Activated CD8-positive, alpha-beta T cell treated with anti-CD3 and anti-CD28 coated beads, Interleukin-2, amount 10 ng/mL, durations not matched to agents 7 days and 5 days (primary cell): ENCODE data around the gene NAA30. TPM values are rescaled to one million over a fixed set of nuclear protein-coding genes. Genes with fewer than 3 reads are reported as not detected.

Source experiments
- ATAC-seq: fragments of 150-1000 bp; cut with Tn5 transposase; one replicate; pipeline ENCODE4 v1.10.0; 2021; ENCODE audit warnings: moderate library complexity
- CTCF ChIA-PET: fragments of 350-600 bp; sonication (Branson Sonifier 250); formaldehyde crosslinking; loops from one replicate; lab custom pipeline; 2021; ENCODE audit warnings: antibody characterized with exemption; lab: Charles Lee
- POLR2A ChIA-PET: fragments of 350-600 bp; sonication (Branson Sonifier 250); formaldehyde crosslinking; loops from one replicate; lab custom pipeline; 2021; ENCODE audit warnings: antibody characterized with exemption; lab: Charles Lee
- DNase-seq: peaks from one replicate; pipeline ENCODE4 v3.0.0-alpha.2; 2020
- H3K27ac Mint-ChIP-seq: one replicate; pipeline ENCODE4 v1.8.0; 2021; ENCODE audit warnings: mild to moderate bottlenecking, mixed read lengths
- H3K27me3 Mint-ChIP-seq: one replicate; pipeline ENCODE4 v1.8.0; 2021; ENCODE audit warnings: low read depth, mixed read lengths
- H3K36me3 Mint-ChIP-seq: one replicate; pipeline ENCODE4 v1.8.0; 2021; ENCODE audit warnings: low read depth, mixed read lengths
- H3K4me1 Mint-ChIP-seq: one replicate; pipeline ENCODE4 v1.8.0; 2021; ENCODE audit warnings: low read depth, mixed read lengths
- H3K4me3 Mint-ChIP-seq: one replicate; pipeline ENCODE4 v1.8.0; 2021; ENCODE audit warnings: mild to moderate bottlenecking, mixed read lengths
- H3K9me3 Mint-ChIP-seq: one replicate; pipeline ENCODE4 v1.8.0; 2022; ENCODE audit warnings: mixed read lengths; ENCODE audit not compliant: insufficient read depth
- total RNA-seq, 2 experiments: library from RNA; stranded (reverse); gene quantifications; one replicate each; pipeline ENCODE4 v1.2.3, GENCODE V29; 2021

NAA30 gene
- total RNA-seq, 2 experiments from 2014 or later, result 12.7 to 16.0 TPM

GRCh38 chr14:57401501-57401900, 11.1 kb downstream of the NAA30 start:
- peaks cover 38% of the 10 kb centered on the region for H3K36me3 Mint-ChIP-seq

GRCh38 chr14:57402173-57402852, 11.9 kb downstream of the NAA30 start:
- CTCF ChIA-PET, result interaction anchor here (1.1 kb wide), 1 partner anchor 13 kb away, joined by 3 read pairs; no protein-coding TSS in a partner anchor
- Mint-ChIP-seq H3K27ac (no peak overlapping the region), H3K27me3 (no peaks in the 10 kb centered on the region), H3K4me1 (peaks cover 2% of the 10 kb centered on the region), H3K9me3 (no peaks in the 10 kb centered on the region), H3K4me3 (no peak overlapping the region), H3K36me3 (peaks cover 37% of the 10 kb centered on the region)
- POLR2A ChIA-PET, result no interaction called here
- no peak for ATAC-seq
- no peak for DNase-seq

More at GRCh38 chr14:57401501-57401900, 11.1 kb downstream of the NAA30 start:
- DNase-seq (no peak), ATAC-seq (no peak)
- H3K27me3 Mint-ChIP-seq, result no peaks in the 10 kb centered on the region
- no peak overlapping the region for H3K27ac Mint-ChIP-seq
- peaks cover 4% of the 10 kb centered on the region for H3K4me1 Mint-ChIP-seq
- ChIA-PET POLR2A (no interaction called here), CTCF (no interaction called here)
- H3K4me3 Mint-ChIP-seq, result no peak overlapping the region
- no peaks in the 10 kb centered on the region for H3K9me3 Mint-ChIP-seq

GRCh38 chr14:57403521-57403864, 13.1 kb downstream of the NAA30 start:
- ChIA-PET POLR2A (interaction anchor here (0.6 kb wide), 1 partner anchor 831 kb away, joined by 7 read pairs; no protein-coding TSS in a partner anchor), CTCF (interaction anchor here (1.1 kb wide), 1 partner anchor 14 kb away, joined by 3 read pairs; no protein-coding TSS in a partner anchor)
- Mint-ChIP-seq H3K4me3 (no peak overlapping the region), H3K27me3 (no peaks in the 10 kb centered on the region), H3K36me3 (peaks cover 41% of the 10 kb centered on the region), H3K9me3 (no peaks in the 10 kb centered on the region), H3K27ac (no peak overlapping the region), H3K4me1 (peaks cover 2% of the 10 kb centered on the region)
- ATAC-seq (no peak), DNase-seq (no peak)

GRCh38 chr14:57405562-57405961, 15.2 kb downstream of the NAA30 start:
- ChIA-PET POLR2A (no interaction called here), CTCF (no interaction called here)
- H3K27me3 Mint-ChIP-seq, result no peaks in the 10 kb centered on the region
- peaks cover 42% of the 10 kb centered on the region for H3K36me3 Mint-ChIP-seq
- no peak overlapping the region for H3K4me3 Mint-ChIP-seq
- DNase-seq, result no peak
- no peak overlapping the region for H3K27ac Mint-ChIP-seq
- ATAC-seq, result no peak
- peaks cover 2% of the 10 kb centered on the region for H3K4me1 Mint-ChIP-seq
- H3K9me3 Mint-ChIP-seq, result no peaks in the 10 kb centered on the region

GRCh38 chr14:57408037-57408436, 17.7 kb downstream of the NAA30 start:
- CTCF ChIA-PET, result interaction anchor here (1.5 kb wide), 1 partner anchor 14 kb away, joined by 3 read pairs; no protein-coding TSS in a partner anchor
- Mint-ChIP-seq H3K27me3 (no peaks in the 10 kb centered on the region), H3K27ac (no peak overlapping the region)

GRCh38 chr14:57408634-57409033, 18.2 kb downstream of the NAA30 start:
- Mint-ChIP-seq H3K27ac (no peak overlapping the region), H3K9me3 (no peaks in the 10 kb centered on the region), H3K4me3 (no peak overlapping the region), H3K27me3 (no peaks in the 10 kb centered on the region), H3K36me3 (peaks cover 42% of the 10 kb centered on the region), H3K4me1 (peaks cover 8% of the 10 kb centered on the region)
- DNase-seq (no peak), ATAC-seq (no peak)
- ChIA-PET CTCF (interaction anchor here (1.5 kb wide), 1 partner anchor 14 kb away, joined by 3 read pairs; no protein-coding TSS in a partner anchor), POLR2A (interaction anchor here (1.1 kb wide), 1 partner anchor 19 kb away, joined by 3 read pairs; no protein-coding TSS in a partner anchor)

More at GRCh38 chr14:57408037-57408436, 17.7 kb downstream of the NAA30 start:
- ATAC-seq (no peak), DNase-seq (no peak)
- Mint-ChIP-seq H3K4me1 (peaks cover 8% of the 10 kb centered on the region), H3K9me3 (no peaks in the 10 kb centered on the region), H3K4me3 (no peak overlapping the region), H3K36me3 (peaks cover 46% of the 10 kb centered on the region)
- POLR2A ChIA-PET, result interaction anchor here (1.1 kb wide), 1 partner anchor 18 kb away, joined by 3 read pairs; no protein-coding TSS in a partner anchor

- no peak for ATAC-seq
Measured at GRCh38 chr14:57412341-57412740, 22.0 kb downstream of the NAA30 start.

GRCh38 chr14:57413849-57414248, 23.5 kb downstream of the NAA30 start:
- Mint-ChIP-seq H3K27me3 (no peaks in the 10 kb centered on the region), H3K4me3 (no peak overlapping the region), H3K36me3 (peaks cover 22% of the 10 kb centered on the region), H3K27ac (no peak overlapping the region), H3K9me3 (no peaks in the 10 kb centered on the region), H3K4me1 (peaks cover 6% of the 10 kb centered on the region)
- ATAC-seq (no peak), DNase-seq (no peak)
- POLR2A ChIA-PET, result interaction anchor here (0.9 kb wide), 1 partner anchor 24 kb away, joined by 3 read pairs; no protein-coding TSS in a partner anchor
- CTCF ChIA-PET, result interaction anchor here (1.2 kb wide), 1 partner anchor 11 kb away, joined by 4 read pairs; no protein-coding TSS in a partner anchor

More at GRCh38 chr14:57412341-57412740, 22.0 kb downstream of the NAA30 start:
- H3K27ac Mint-ChIP-seq, result no peak overlapping the region
- no peaks in the 10 kb centered on the region for H3K27me3 Mint-ChIP-seq
- no peaks in the 10 kb centered on the region for H3K9me3 Mint-ChIP-seq
- POLR2A ChIA-PET, result no interaction called here
- H3K4me3 Mint-ChIP-seq, result no peak overlapping the region
- CTCF ChIA-PET, result no interaction called here
- no peak for DNase-seq
- peaks cover 6% of the 10 kb centered on the region for H3K4me1 Mint-ChIP-seq
- peaks cover 27% of the 10 kb centered on the region for H3K36me3 Mint-ChIP-seq

GRCh38 chr14:57417228-57417627, 26.8 kb downstream of the NAA30 start:
- Mint-ChIP-seq H3K4me1 (peaks cover 5% of the 10 kb centered on the region), H3K4me3 (no peak overlapping the region), H3K36me3 (peaks cover 5% of the 10 kb centered on the region), H3K27ac (no peak overlapping the region), H3K9me3 (no peaks in the 10 kb centered on the region), H3K27me3 (no peaks in the 10 kb centered on the region)
- CTCF ChIA-PET, result no interaction called here
- POLR2A ChIA-PET, result no interaction called here
- DNase-seq (no peak), ATAC-seq (no peak)

GRCh38 chr14:57418999-57419398, 28.6 kb downstream of the NAA30 start:
- no peaks in the 10 kb centered on the region for H3K9me3 Mint-ChIP-seq
- H3K27ac Mint-ChIP-seq, result no peak overlapping the region
- H3K27me3 Mint-ChIP-seq, result no peaks in the 10 kb centered on the region
- no peaks in the 10 kb centered on the region for H3K36me3 Mint-ChIP-seq
- H3K4me1 Mint-ChIP-seq, result no peaks in the 10 kb centered on the region
- ATAC-seq (no peak), DNase-seq (no peak)
- ChIA-PET POLR2A (no interaction called here), CTCF (no interaction called here)
- no peak overlapping the region for H3K4me3 Mint-ChIP-seq

GRCh38 chr14:57420033-57420432, 29.6 kb downstream of the NAA30 start:
- CTCF ChIA-PET, result no interaction called here
- ATAC-seq, result no peak
- POLR2A ChIA-PET, result no interaction called here

GRCh38 chr14:57420986-57421385, 30.6 kb downstream of the NAA30 start:
- ATAC-seq, result no peak
- ChIA-PET CTCF (no interaction called here), POLR2A (no interaction called here)
- H3K9me3 Mint-ChIP-seq, result no peaks in the 10 kb centered on the region
- H3K4me3 Mint-ChIP-seq, result no peak overlapping the region
- no peaks in the 10 kb centered on the region for H3K27me3 Mint-ChIP-seq
- H3K36me3 Mint-ChIP-seq, result no peaks in the 10 kb centered on the region
- DNase-seq, result no peak
- no peaks in the 10 kb centered on the region for H3K4me1 Mint-ChIP-seq
- no peak overlapping the region for H3K27ac Mint-ChIP-seq

More at GRCh38 chr14:57420033-57420432, 29.6 kb downstream of the NAA30 start:
- Mint-ChIP-seq H3K27me3 (no peaks in the 10 kb centered on the region), H3K4me3 (no peak overlapping the region), H3K27ac (no peak overlapping the region), H3K9me3 (no peaks in the 10 kb centered on the region), H3K4me1 (no peaks in the 10 kb centered on the region), H3K36me3 (no peaks in the 10 kb centered on the region)
- DNase-seq, result no peak
